ENCODE data around the gene BLOC1S1.

Gene BLOC1S1

GRCh38 chr12:55694651-55695050 is 21.2 kb upstream of the BLOC1S1 start:
- no peak for DNase-seq (ENCODE audit: low read depth)

- DNase-seq (ENCODE audit: low read depth) = no peak
Measured at GRCh38 chr12:55695349-55695748, 20.5 kb upstream of the BLOC1S1 start.

GRCh38 chr12:55696141-55696540 is 19.7 kb upstream of the BLOC1S1 start:
- DNase-seq (ENCODE audit: low read depth) = no peak

GRCh38 chr12:55696796-55697462 is 18.9 kb upstream of the BLOC1S1 start:
- DNase-seq (ENCODE audit: low read depth) = no peak

- DNase-seq (ENCODE audit: low read depth) = no peak
Measured at GRCh38 chr12:55697686-55698085, 18.2 kb upstream of the BLOC1S1 start.

GRCh38 chr12:55698241-55698955 is 17.4 kb upstream of the BLOC1S1 start:
- no peak for DNase-seq (ENCODE audit: low read depth)

- DNase-seq (ENCODE audit: low read depth) = no peak
Measured at GRCh38 chr12:55698965-55699364, 16.9 kb upstream of the BLOC1S1 start.

- DNase-seq (ENCODE audit: low read depth) = no peak
Measured at GRCh38 chr12:55699471-55700055, 16.3 kb upstream of the BLOC1S1 start.

GRCh38 chr12:55700255-55701018 is 15.4 kb upstream of the BLOC1S1 start:
- DNase-seq (ENCODE audit: low read depth) = no peak

GRCh38 chr12:55702861-55703260 is 13.0 kb upstream of the BLOC1S1 start:
- no peak for DNase-seq (ENCODE audit: low read depth)

GRCh38 chr12:55703288-55703687 is 12.6 kb upstream of the BLOC1S1 start:
- DNase-seq (ENCODE audit: low read depth) = no peak

- no peak for DNase-seq (ENCODE audit: low read depth)
Measured at GRCh38 chr12:55703901-55704761, 11.7 kb upstream of the BLOC1S1 start.

- DNase-seq (ENCODE audit: low read depth) = no peak
Measured at GRCh38 chr12:55704824-55705718, 10.8 kb upstream of the BLOC1S1 start.

- no peak for DNase-seq (ENCODE audit: low read depth)
Measured at GRCh38 chr12:55705782-55706402, 10.0 kb upstream of the BLOC1S1 start.

- DNase-seq (ENCODE audit: low read depth) = no peak
Measured at GRCh38 chr12:55706568-55707218, 9.2 kb upstream of the BLOC1S1 start.

- DNase-seq (ENCODE audit: low read depth) = no peak
Measured at GRCh38 chr12:55707219-55707671, 8.6 kb upstream of the BLOC1S1 start.

- no peak for DNase-seq (ENCODE audit: low read depth)
Measured at GRCh38 chr12:55707841-55708694, 7.8 kb upstream of the BLOC1S1 start, which contains the start of gene ITGA7. ITGA7 (minus strand) TSS chr12:55707904; CDS start chr12:55707682, 222 bp downstream.

GRCh38 chr12:55708695-55709233 is 7.1 kb upstream of the BLOC1S1 start:
- no peak for DNase-seq (ENCODE audit: low read depth)

Measured in iris pigment epithelial cell (primary cell).